OCI-LY7 (cell line): ENCODE data around the gene ETV3L. TPM values are rescaled to one million over a fixed set of nuclear protein-coding genes. Genes with fewer than 3 reads are reported as not detected.

ENCODE experiments used
- BruUV-seq: library from RNA; stranded (reverse); fragments of 400-500 nt; replicated peaks from 2 replicates; lab custom pipeline; 2021; lab: Mats Ljungman, UMichigan
- CTCF ChIA-PET: fragments of 300-600 bp; sonication (Branson Sonifier 250); formaldehyde crosslinking; loops from one replicate; lab custom pipeline; 2022; ENCODE audit warnings: antibody characterized with exemption; ENCODE audit not compliant: unreplicated experiment; lab: Charles Lee
- POLR2A ChIA-PET: fragments of 300-600 bp; sonication (Branson Sonifier 250); formaldehyde crosslinking; loops from one replicate; lab custom pipeline; 2022; ENCODE audit warnings: antibody characterized with exemption; lab: Charles Lee
- DNase-seq: peaks from one replicate; pipeline ENCODE4 v3.0.0-alpha.2; 2015; ENCODE audit warnings: low spot score
- H2AFZ ChIP-seq: fragments of 200-600 bp; sonication (generic), shearing (Covaris generic); 2 replicates; pipeline ENCODE4 v1.6.1; 2014; ENCODE audit warnings: mild to moderate bottlenecking, antibody characterized with exemption, low read length, moderate library complexity
- H3K27ac ChIP-seq: fragments of 200-600 bp; sonication (generic); 2 replicates; pipeline ENCODE4 v1.5.1; 2014; ENCODE audit warnings: mixed run types, low read depth, mild to moderate bottlenecking, moderate library complexity, low read length, inconsistent platforms; ENCODE audit not compliant: poor library complexity, severe bottlenecking
- H3K36me3 ChIP-seq: fragments of 200-600 bp; sonication (generic); 2 replicates; pipeline ENCODE4 v1.6.1; 2014; ENCODE audit warnings: mild to moderate bottlenecking, antibody characterized with exemption, low read length, moderate library complexity, mixed read lengths; ENCODE audit not compliant: insufficient read depth
- H3K4me1 ChIP-seq: fragments of 200-600 bp; sonication (generic); 2 replicates; pipeline ENCODE4 v1.5.1; 2014; ENCODE audit warnings: mild to moderate bottlenecking, low read length; ENCODE audit not compliant: insufficient read depth, poor library complexity, severe bottlenecking
- H3K4me2 ChIP-seq: fragments of 200-600 bp; sonication (generic); 2 replicates; pipeline ENCODE4 v1.6.1; 2014; ENCODE audit warnings: mild to moderate bottlenecking, low read length
- H3K4me3 ChIP-seq: fragments of 200-600 bp; sonication (generic); 2 replicates; pipeline ENCODE4 v1.5.1; 2014; ENCODE audit warnings: mild to moderate bottlenecking, low read depth, low read length; ENCODE audit not compliant: poor library complexity, severe bottlenecking
- H3K79me2 ChIP-seq: fragments of 200-600 bp; sonication (generic); 2 replicates; pipeline ENCODE4 v1.6.1; 2016; ENCODE audit warnings: low read depth, mild to moderate bottlenecking, low read length, moderate library complexity, mixed read lengths; ENCODE audit not compliant: insufficient read depth
- H3K9me2 ChIP-seq: fragments of 200-600 bp; sonication (generic); 2 replicates; pipeline ENCODE4 v1.6.1; 2016; ENCODE audit warnings: mild to moderate bottlenecking, low read length, mixed read lengths; ENCODE audit not compliant: insufficient read depth
- H3K9me3 ChIP-seq: fragments of 200-600 bp; sonication (generic); 2 replicates; pipeline ENCODE4 v1.6.1; 2014; ENCODE audit warnings: mild to moderate bottlenecking, mixed run types, low read length, mixed read lengths
- H4K20me1 ChIP-seq: fragments of 200-600 bp; sonication (generic); 2 replicates; pipeline ENCODE4 v1.6.1; 2014; ENCODE audit warnings: mild to moderate bottlenecking, antibody characterized with exemption, low read length, moderate library complexity, mixed read lengths; ENCODE audit not compliant: insufficient read depth
- CTCF ChIP-seq: fragments of 200-600 bp; sonication (generic); conservative IDR thresholded peaks from 2 replicates; pipeline ENCODE4 v1.5.1; 2014; ENCODE audit warnings: mild to moderate bottlenecking, antibody characterized with exemption, low read length, moderate library complexity, mixed read lengths
- EZH2phosphoT487 ChIP-seq: fragments of 200-600 bp; sonication (generic); IDR thresholded peaks from 2 replicates; pipeline ENCODE4 v1.6.1; 2018; ENCODE audit warnings: low read depth, borderline replicate concordance, mild to moderate bottlenecking, mixed run types, antibody characterized with exemption, low read length, moderate library complexity, mixed read lengths
- intact Hi-C: fragments of 100-400 bp; cut with micrococcal nuclease; formaldehyde crosslinking; loops from one replicate; pipeline ENCODE4 v1.10.0; 2022; ENCODE audit not compliant: unreplicated experiment
- total RNA-seq, 2 experiments: library from RNA; depleted of rRNA in 1 of 2; stranded (reverse); fragments of >200 nt in 1 of 2; shearing (Covaris generic) in 1 of 2; gene quantifications; 2 replicates each; pipeline ENCODE4 v1.2.3, GENCODE V29; 2014 to 2022

The ETV3L gene
- total RNA-seq, 2 experiments from 2014 or later = not detected

DNA sequence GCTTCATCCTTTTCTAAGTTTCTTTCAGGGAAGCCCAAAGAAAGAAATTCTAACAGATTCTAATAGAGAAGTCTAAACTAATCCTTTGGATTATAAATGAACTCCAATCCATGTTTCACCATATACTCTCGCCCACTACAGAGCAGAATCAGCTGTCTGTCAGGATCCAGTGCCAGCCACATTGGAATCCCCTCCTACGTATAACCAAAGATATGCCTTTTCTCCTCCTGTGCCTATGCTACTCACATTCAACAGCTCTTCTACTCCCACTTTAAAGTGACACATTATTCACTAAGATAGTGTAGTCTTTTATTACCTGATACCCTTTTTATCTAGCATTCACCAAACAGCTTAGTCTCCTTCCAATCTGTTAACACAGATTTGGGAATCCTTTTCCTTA, 35.5 kb upstream of the ETV3L start:
- peaks cover 62% of the 10 kb centered on the region for H3K36me3 ChIP-seq
- intact Hi-C loops = no loop called here

GRCh38 chr1:157134442-157134841, 34.8 kb upstream of the ETV3L start:
- POLR2A ChIA-PET = no interaction called here
- TF ChIP-seq CTCF (peak; percentile 33; the same call in 1 of the 2 replicates), EZH2phosphoT487 (no peak)
- no peaks in the 10 kb centered on the region for H3K9me2 ChIP-seq
- no peak overlapping the region for H3K27ac ChIP-seq
- DNase-seq = peak; percentile 8
- H2AFZ ChIP-seq = no peak overlapping the region
- peaks cover 15% of the 10 kb centered on the region for H4K20me1 ChIP-seq
- no TSS peak for BruUV-seq
- H3K79me2 ChIP-seq = peaks cover 23% of the 10 kb centered on the region
- H3K36me3 ChIP-seq = peaks cover 68% of the 10 kb centered on the region
- intact Hi-C loops = no loop called here
- no peak overlapping the region for H3K4me3 ChIP-seq
- H3K4me1 ChIP-seq = peaks cover 20% of the 10 kb centered on the region
- CTCF ChIA-PET = no interaction called here
- H3K4me2 ChIP-seq = no peak overlapping the region
- no peaks in the 10 kb centered on the region for H3K9me3 ChIP-seq

More for the DNA sequence above, 35.5 kb upstream of the ETV3L start:
- Histone ChIP-seq H3K4me1 (peaks cover 22% of the 10 kb centered on the region), H3K4me2 (no peak overlapping the region), H3K9me3 (no peaks in the 10 kb centered on the region), H4K20me1 (peaks cover 15% of the 10 kb centered on the region), H3K79me2 (peaks cover 23% of the 10 kb centered on the region), H2AFZ (no peak overlapping the region), H3K27ac (no peak overlapping the region), H3K4me3 (no peak overlapping the region), H3K9me2 (no peaks in the 10 kb centered on the region)
- no TSS peak for BruUV-seq
- CTCF ChIA-PET = no interaction called here
- DNase-seq = no peak
- TF ChIP-seq CTCF (no peak), EZH2phosphoT487 (no peak)
- POLR2A ChIA-PET = interaction anchor here (1.2 kb wide), 1 partner anchor 78 kb away, joined by 4 read pairs; no protein-coding TSS in a partner anchor

GRCh38 chr1:157133426-157133825, 33.8 kb upstream of the ETV3L start:
- POLR2A ChIA-PET = no interaction called here
- H3K4me3 ChIP-seq = no peak overlapping the region
- no peak for DNase-seq
- no peaks in the 10 kb centered on the region for H3K9me3 ChIP-seq
- H3K79me2 ChIP-seq = peaks cover 23% of the 10 kb centered on the region
- peaks cover 15% of the 10 kb centered on the region for H4K20me1 ChIP-seq
- no peak overlapping the region for H2AFZ ChIP-seq
- TF ChIP-seq CTCF (no peak), EZH2phosphoT487 (no peak)
- H3K9me2 ChIP-seq = no peaks in the 10 kb centered on the region
- BruUV-seq = no TSS peak
- peaks cover 12% of the 10 kb centered on the region for H3K4me1 ChIP-seq
- H3K4me2 ChIP-seq = no peak overlapping the region
- H3K36me3 ChIP-seq = peaks cover 76% of the 10 kb centered on the region
- H3K27ac ChIP-seq = no peak overlapping the region
- CTCF ChIA-PET = no interaction called here
- intact Hi-C loops = no loop called here
